ENCODE data around the gene AHSA1. TPM values are rescaled to one million over a fixed set of nuclear protein-coding genes. Genes with fewer than 3 reads are reported as not detected.

The AHSA1 gene
- total RNA-seq, 1 experiment from 2014 or later, result 190 TPM

DNA sequence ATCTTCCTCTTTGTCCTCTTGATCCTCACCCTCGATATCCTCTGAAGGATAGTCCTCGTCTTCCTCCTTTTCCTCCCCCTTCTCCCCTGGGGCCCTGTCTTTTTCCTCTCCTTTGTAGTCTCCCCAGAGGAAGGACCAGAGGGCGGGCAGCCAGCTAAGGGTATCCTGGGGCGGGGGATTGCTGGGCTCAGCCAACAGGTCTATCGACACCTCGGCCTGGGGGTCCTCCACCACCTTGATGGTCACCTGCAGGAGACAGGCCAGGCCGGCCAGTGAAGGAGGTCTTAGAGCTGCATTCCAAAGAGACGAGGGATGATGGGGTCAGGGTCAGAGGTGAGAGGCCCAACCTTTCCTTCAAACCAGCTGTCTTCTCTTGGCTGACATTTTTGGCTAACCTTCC lies 24.5 kb downstream of the AHSA1 start:
- TF ChIP-seq, protein P1, sequence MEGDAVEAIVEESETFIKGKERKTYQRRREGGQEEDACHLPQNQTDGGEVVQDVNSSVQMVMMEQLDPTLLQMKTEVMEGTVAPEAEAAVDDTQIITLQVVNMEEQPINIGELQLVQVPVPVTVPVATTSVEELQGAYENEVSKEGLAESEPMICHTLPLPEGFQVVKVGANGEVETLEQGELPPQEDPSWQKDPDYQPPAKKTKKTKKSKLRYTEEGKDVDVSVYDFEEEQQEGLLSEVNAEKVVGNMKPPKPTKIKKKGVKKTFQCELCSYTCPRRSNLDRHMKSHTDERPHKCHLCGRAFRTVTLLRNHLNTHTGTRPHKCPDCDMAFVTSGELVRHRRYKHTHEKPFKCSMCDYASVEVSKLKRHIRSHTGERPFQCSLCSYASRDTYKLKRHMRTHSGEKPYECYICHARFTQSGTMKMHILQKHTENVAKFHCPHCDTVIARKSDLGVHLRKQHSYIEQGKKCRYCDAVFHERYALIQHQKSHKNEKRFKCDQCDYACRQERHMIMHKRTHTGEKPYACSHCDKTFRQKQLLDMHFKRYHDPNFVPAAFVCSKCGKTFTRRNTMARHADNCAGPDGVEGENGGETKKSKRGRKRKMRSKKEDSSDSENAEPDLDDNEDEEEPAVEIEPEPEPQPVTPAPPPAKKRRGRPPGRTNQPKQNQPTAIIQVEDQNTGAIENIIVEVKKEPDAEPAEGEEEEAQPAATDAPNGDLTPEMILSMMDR (conservative IDR thresholded peaks at IDR 0.05), result no peak
- Histone ChIP-seq H2BK120ac (ENCODE audit: low read depth, low read length, poor library complexity, severe bottlenecking) (no peak overlapping the region), H3K56ac (ENCODE audit: insufficient read length, low read depth, low read length) (no peak overlapping the region), H4K20me1 (ENCODE audit: control insufficient read depth, insufficient read depth, insufficient read length) (no peaks in the 10 kb centered on the region), H3K14ac (ENCODE audit: insufficient read depth, low read length) (no peak overlapping the region), H3T11ph (ENCODE audit: low read length) (no peak overlapping the region), H3K9me3 (ENCODE audit: control insufficient read depth, low read depth, low read length) (no peaks in the 10 kb centered on the region), H3K18ac (ENCODE audit: insufficient read length, low read depth, low read length) (no peak overlapping the region), H4K5ac (ENCODE audit: insufficient read length, low read depth, low read length) (no peak overlapping the region), H3K79me1 (ENCODE audit: insufficient read depth, low read depth, low read length, poor library complexity, severe bottlenecking) (no peaks in the 10 kb centered on the region), H3K23ac (ENCODE audit: insufficient read length, low read depth, low read length) (no peak overlapping the region), H3K4ac (ENCODE audit: low read depth, low read length) (no peak overlapping the region), H2AK5ac (ENCODE audit: insufficient read length, low read length) (no peak overlapping the region), H3K27me3 (ENCODE audit: insufficient read depth, low read length) (no peaks in the 10 kb centered on the region), H4K91ac (ENCODE audit: insufficient read length, low read depth, low read length) (no peak overlapping the region), H2BK5ac (ENCODE audit: insufficient read length, low read length) (no peak overlapping the region), H2BK12ac (ENCODE audit: insufficient read length, low read depth, low read length) (no peak overlapping the region), H3K9ac (ENCODE audit: extremely low read depth, insufficient read length, low read length) (no peak overlapping the region), H3K4me1 (ENCODE audit: insufficient read depth, low read length) (no peaks in the 10 kb centered on the region), H2BK20ac (ENCODE audit: low read depth, low read length, poor library complexity, severe bottlenecking) (no peak overlapping the region), H3K27ac (ENCODE audit: insufficient read length, low read depth, low read length) (no peak overlapping the region), H2AFZ (ENCODE audit: low read length) (no peak overlapping the region), H4K8ac (replicated peaks; ENCODE audit: insufficient read length, low read depth, low read length) (no peak overlapping the region), H3K4me2 (ENCODE audit: insufficient read depth, insufficient read length, low read length) (no peak overlapping the region), H2BK15ac (ENCODE audit: low read depth, low read length) (no peak overlapping the region), H3K79me2 (ENCODE audit: insufficient read depth, low read length) (no peaks in the 10 kb centered on the region), H3K23me2 (ENCODE audit: insufficient read length, low read depth, low read length, poor library complexity, severe bottlenecking) (no peaks in the 10 kb centered on the region)
- no peak overlapping the region for H3K4me3 Mint-ChIP-seq
- H3K27ac Mint-ChIP-seq, result peak overlapping the region in 2 of 3 experiments; percentile 19 to 28; a peak in 1 of 7 replicates
- no peaks in the 10 kb centered on the region for H3K9me3 Mint-ChIP-seq
- H3K27me3 Mint-ChIP-seq (ENCODE audit: low read depth), result no peaks in the 10 kb centered on the region
- no peaks in the 10 kb centered on the region for H3K4me1 Mint-ChIP-seq
- H3K36me3 Mint-ChIP-seq (ENCODE audit: insufficient read depth in 1 of 3, low read depth in 3 of 3), result no peaks in the 10 kb centered on the region; a peak in 1 of 7 replicates
- no CpG with 5 or more reads among the region's 8 CpGs for WGBS (ENCODE audit: extremely low coverage, insufficient read length, low lambda C conversion rate)
- no peak for DNase-seq
